Measurements from ENCODE around the gene NOC4L.
"Not testable (repeated sequence)": the region's sequence is repeated elsewhere in the genome, so short reads cannot be mapped to it uniquely, and the experiment has no call there.

- TF ChIP-seq CTCF (IDR thresholded peaks at IDR 0.05; ENCODE audit: insufficient read depth, low read length, poor library complexity, severe bottlenecking); EZH2phosphoT487 (conservative IDR thresholded peaks at IDR 0.05; ENCODE audit: low read length): not testable (repeated sequence)
Observed at GRCh38 chr12:132136226-132136625, 8.0 kb upstream of the NOC4L start.

Measured in SU-DHL-6 (cell line).